Psoas muscle (tissue), 8 donors: ENCODE data around the gene PLAGL2. TPM values are rescaled to one million over a fixed set of nuclear protein-coding genes. Genes with fewer than 3 reads are reported as not detected.

Experiments
- ATAC-seq, 4 donors: fragments of 200-7000 bp; cut with Tn5 transposase; one replicate each; pipeline ENCODE4 v1.9.1; 2020; ENCODE audit warnings: moderate library complexity in 3 of 4, mild to moderate bottlenecking in 2 of 4
- DNase-seq, 2 donors: peaks; one replicate each; pipeline ENCODE4 v3.0.0-alpha.2; 2020
- H3K27ac ChIP-seq: fragments of 200-600 bp; one replicate; pipeline ENCODE4 v1.8.0; 2022
- H3K27me3 ChIP-seq, 3 donors: fragments of 200-600 bp in 1 of 3; one replicate each; pipeline versions ENCODE4 v1.6.1 to v1.8.0; 2013 to 2022; ENCODE audit warnings: low read length in 2 of 3, mild to moderate bottlenecking in 2 of 3, moderate library complexity in 1 of 3; ENCODE audit not compliant: insufficient read depth in 3 of 3
- H3K36me3 ChIP-seq, 2 donors: fragments of 200-600 bp in 1 of 2; one replicate each; pipeline versions ENCODE4 v1.6.1 to v1.8.0; 2013 to 2022; ENCODE audit warnings: low read depth in 1 of 2, mild to moderate bottlenecking in 1 of 2, moderate library complexity in 1 of 2; ENCODE audit not compliant: insufficient read depth in 1 of 2
- H3K4me1 ChIP-seq: fragments of 200-600 bp; one replicate; pipeline ENCODE4 v1.8.0; 2022
- H3K4me3 ChIP-seq: fragments of 200-600 bp; one replicate; pipeline ENCODE4 v1.8.0; 2022; ENCODE audit warnings: mild to moderate bottlenecking
- H3K9me3 ChIP-seq: fragments of 200-600 bp; one replicate; pipeline ENCODE4 v1.8.0; 2022
- CTCF ChIP-seq: fragments of 200-600 bp; IDR thresholded peaks from one replicate; pipeline ENCODE4 v1.8.0; 2022; ENCODE audit warnings: antibody characterized with exemption
- WGBS, 3 donors: extraction: QIAGEN DNeasy Blood & Tissue Kit; methylation state at CpG; one replicate each; pipeline versions ENCODE4 v1.1.6 to v1.1.7; 2013; 5-methylcytosine and 5-hydroxymethylcytosine counted together
- intact Hi-C, 2 donors: fragments of 100-400 bp; cut with DNase I; formaldehyde crosslinking; loops; one replicate each; pipeline versions ENCODE4 v1.11.0 to v1.14.2; 2022
- polyA plus RNA-seq, 3 donors: library from polyadenylated mRNA; stranded (reverse); fragments of 200-250 nt; gene quantifications; one replicate each; pipeline ENCODE4 v1.2.3, GENCODE V29; 2013
- total RNA-seq, 4 donors: library from RNA; stranded (reverse); fragmentation: NEBNext Ultra II Directional in 2 of 4; extraction: Animal tissue kit (Norgen Biotek cat#: 25700) in 2 of 4; gene quantifications; one replicate each; pipeline versions ENCODE4 v1.2.1 to v1.2.4, GENCODE V29; 2021 to 2023
- donor health status: healthy with polysubstance abuse.
- donor health status: DM: no; HTN: no; CAD: no; lungs with moderate emphysema.
- donor health status: Bipolar disorder and iron deficiency.
- donor health status: healthy.
- donor health status: DM: yes; HTN: yes; CAD: no.
- donor health status: DM: no; HTN: no; CAD: no.
- donor health status: DM: no; HTN: no; CAD: no.
- donor health status: DM: yes; HTN: yes; CAD: no.

Gene PLAGL2
- total and polyA plus RNA-seq, 7 donors = 1.7 to 9.6 (median 5.2) TPM

- no peak for ATAC-seq
- DNase-seq = no peak
- Histone ChIP-seq H3K27ac (no peak overlapping the region), H3K4me3 (no peak overlapping the region), H3K36me3 (peaks cover 22 to 92% of the 10 kb centered on the region in 2 donors), H3K4me1 (no peaks in the 10 kb centered on the region), H3K27me3 (no peaks in the 10 kb centered on the region), H3K9me3 (no peaks in the 10 kb centered on the region)
- TF ChIP-seq CTCF = no peak
- intact Hi-C loops = no loop called here
- WGBS, 3 donors = 67 to 80% (median 69%) methylated on average over 5 of the region's 5 CpGs
Measured at GRCh38 chr20:32218156-32218900, 10.8 kb upstream of the PLAGL2 start.

DNA sequence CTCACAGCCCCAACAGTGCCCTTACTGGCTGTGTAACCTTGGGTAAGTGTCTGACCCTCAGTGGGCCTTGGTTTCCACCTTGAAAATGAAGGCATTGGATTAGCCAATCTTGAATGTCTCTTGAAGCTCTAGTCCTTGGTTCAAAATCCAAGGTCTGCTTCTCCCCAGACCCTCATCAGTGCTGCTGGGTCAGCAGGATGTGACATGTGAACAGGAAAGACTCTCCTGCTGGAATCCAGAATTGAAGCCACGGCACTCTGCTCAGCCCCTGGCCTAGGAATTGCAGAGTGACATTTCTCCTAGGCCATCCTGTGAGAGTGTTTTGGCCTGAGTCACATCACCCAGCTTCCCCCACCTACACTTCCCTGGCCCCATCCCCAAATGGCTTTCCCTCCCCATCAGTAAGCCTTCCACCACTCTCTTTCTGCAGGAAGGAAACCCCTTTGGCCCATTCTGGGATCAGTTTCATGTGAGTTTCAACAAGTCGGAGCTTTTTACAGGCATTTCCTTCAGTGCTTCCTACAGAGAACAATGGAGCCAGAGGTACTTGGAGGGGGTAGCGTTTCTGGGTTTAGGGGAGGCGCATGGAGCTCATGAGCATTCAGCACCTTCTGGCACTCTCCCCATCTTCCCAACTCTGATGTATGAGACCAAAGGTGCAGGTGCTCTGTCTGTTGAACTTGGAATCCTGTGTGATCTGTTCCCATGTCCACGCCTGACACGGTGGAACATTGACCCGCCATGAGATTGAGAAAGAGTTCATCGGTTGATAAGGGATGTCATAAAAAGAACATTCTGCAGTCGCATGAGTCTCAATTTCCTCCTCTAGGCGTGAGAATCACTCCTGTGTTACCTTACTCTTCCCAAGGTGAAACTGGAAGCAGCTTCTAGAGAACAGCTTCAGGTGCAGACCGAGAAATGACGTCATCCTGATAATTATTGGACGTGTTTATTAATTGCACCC, 8.9 kb upstream of the PLAGL2 start:
- H3K27me3 ChIP-seq = no peaks in the 10 kb centered on the region
- no peak overlapping the region for H3K4me3 ChIP-seq
- no peak for TF ChIP-seq CTCF
- no peaks in the 10 kb centered on the region for H3K9me3 ChIP-seq
- ATAC-seq (no peak), DNase-seq (no peak)
- H3K36me3 ChIP-seq = peaks cover 22 to 73% of the 10 kb centered on the region in 2 donors
- intact Hi-C loops = no loop called here
- 86 to 88% (median 87%) methylated on average over 13 of the region's 13 CpGs for WGBS, 3 donors
- H3K4me1 ChIP-seq = peaks cover 10% of the 10 kb centered on the region
- no peak overlapping the region for H3K27ac ChIP-seq

GRCh38 chr20:32215729-32216128, 8.2 kb upstream of the PLAGL2 start:
- Histone ChIP-seq H3K27ac (no peak overlapping the region), H3K9me3 (no peaks in the 10 kb centered on the region), H3K4me3 (no peak overlapping the region), H3K27me3 (no peaks in the 10 kb centered on the region), H3K4me1 (peaks cover 11% of the 10 kb centered on the region), H3K36me3 (peaks cover 21 to 70% of the 10 kb centered on the region in 2 donors)
- no peak for TF ChIP-seq CTCF
- no peak for DNase-seq
- intact Hi-C loops = no loop called here
- WGBS, 3 donors = 95 to 96% (median 95%) methylated on average over 3 of the region's 3 CpGs
- ATAC-seq = no peak

- Histone ChIP-seq H3K27ac (no peak overlapping the region), H3K27me3 (no peaks in the 10 kb centered on the region), H3K4me1 (peaks cover 11% of the 10 kb centered on the region), H3K9me3 (no peaks in the 10 kb centered on the region), H3K4me3 (no peak overlapping the region), H3K36me3 (peaks cover 19 to 72% of the 10 kb centered on the region in 2 donors)
- DNase-seq = no peak
- ATAC-seq = no peak
- intact Hi-C loops = no loop called here
- 80 to 82% (median 82%) methylated on average over 8 of the region's 8 CpGs for WGBS, 3 donors
- no peak for TF ChIP-seq CTCF
Measured at GRCh38 chr20:32215147-32215546, 7.6 kb upstream of the PLAGL2 start.
